22Rv1 (cell line): ENCODE results near the gene TPGS2.

Experiments
- ZFX ChIP-seq: fragments of 450-650 bp; IDR thresholded peaks from 2 replicates; pipeline ENCODE4 v1.6.1; 2017; ENCODE audit warnings: antibody characterized with exemption, borderline replicate concordance
- TF ChIP-seq, protein P1 (sequence below): fragments of 450-650 bp; IDR thresholded peaks from 2 replicates; pipeline ENCODE4 v1.5.1; 2017; ENCODE audit warnings: mild to moderate bottlenecking

DNA sequence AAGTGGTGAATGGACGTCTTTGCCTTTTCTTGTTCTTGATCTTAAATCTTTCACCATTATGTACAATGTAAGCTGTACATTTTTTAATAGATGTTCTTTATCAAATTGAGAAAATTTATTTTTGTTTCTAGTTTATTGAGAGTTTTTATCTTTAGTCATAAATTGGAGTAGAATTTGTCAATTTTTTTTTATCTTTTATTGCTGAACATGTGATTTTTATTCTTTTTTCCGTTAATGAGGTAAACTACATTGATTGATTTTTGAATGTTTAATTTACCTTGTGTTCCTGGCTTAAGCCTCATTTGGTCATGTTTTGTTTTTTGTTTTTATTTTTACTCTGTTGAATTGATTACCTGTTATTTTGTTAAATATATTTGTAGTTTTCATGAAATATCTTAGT, 19.8 kb upstream of the TPGS2 start:
- TF ChIP-seq, protein P1, sequence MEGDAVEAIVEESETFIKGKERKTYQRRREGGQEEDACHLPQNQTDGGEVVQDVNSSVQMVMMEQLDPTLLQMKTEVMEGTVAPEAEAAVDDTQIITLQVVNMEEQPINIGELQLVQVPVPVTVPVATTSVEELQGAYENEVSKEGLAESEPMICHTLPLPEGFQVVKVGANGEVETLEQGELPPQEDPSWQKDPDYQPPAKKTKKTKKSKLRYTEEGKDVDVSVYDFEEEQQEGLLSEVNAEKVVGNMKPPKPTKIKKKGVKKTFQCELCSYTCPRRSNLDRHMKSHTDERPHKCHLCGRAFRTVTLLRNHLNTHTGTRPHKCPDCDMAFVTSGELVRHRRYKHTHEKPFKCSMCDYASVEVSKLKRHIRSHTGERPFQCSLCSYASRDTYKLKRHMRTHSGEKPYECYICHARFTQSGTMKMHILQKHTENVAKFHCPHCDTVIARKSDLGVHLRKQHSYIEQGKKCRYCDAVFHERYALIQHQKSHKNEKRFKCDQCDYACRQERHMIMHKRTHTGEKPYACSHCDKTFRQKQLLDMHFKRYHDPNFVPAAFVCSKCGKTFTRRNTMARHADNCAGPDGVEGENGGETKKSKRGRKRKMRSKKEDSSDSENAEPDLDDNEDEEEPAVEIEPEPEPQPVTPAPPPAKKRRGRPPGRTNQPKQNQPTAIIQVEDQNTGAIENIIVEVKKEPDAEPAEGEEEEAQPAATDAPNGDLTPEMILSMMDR: no peak
- no peak for TF ChIP-seq ZFX
